ENCODE data around the gene SPOCK2. TPM values are rescaled to one million over a fixed set of nuclear protein-coding genes. Genes with fewer than 3 reads are reported as not detected.
A peak's percentile ranks its signal among the peaks of the same experiment; 100 is the strongest.

The SPOCK2 gene
- total and polyA plus RNA-seq, 9 donors = 1.4 to 77.7 (median 8.7) TPM

DNA sequence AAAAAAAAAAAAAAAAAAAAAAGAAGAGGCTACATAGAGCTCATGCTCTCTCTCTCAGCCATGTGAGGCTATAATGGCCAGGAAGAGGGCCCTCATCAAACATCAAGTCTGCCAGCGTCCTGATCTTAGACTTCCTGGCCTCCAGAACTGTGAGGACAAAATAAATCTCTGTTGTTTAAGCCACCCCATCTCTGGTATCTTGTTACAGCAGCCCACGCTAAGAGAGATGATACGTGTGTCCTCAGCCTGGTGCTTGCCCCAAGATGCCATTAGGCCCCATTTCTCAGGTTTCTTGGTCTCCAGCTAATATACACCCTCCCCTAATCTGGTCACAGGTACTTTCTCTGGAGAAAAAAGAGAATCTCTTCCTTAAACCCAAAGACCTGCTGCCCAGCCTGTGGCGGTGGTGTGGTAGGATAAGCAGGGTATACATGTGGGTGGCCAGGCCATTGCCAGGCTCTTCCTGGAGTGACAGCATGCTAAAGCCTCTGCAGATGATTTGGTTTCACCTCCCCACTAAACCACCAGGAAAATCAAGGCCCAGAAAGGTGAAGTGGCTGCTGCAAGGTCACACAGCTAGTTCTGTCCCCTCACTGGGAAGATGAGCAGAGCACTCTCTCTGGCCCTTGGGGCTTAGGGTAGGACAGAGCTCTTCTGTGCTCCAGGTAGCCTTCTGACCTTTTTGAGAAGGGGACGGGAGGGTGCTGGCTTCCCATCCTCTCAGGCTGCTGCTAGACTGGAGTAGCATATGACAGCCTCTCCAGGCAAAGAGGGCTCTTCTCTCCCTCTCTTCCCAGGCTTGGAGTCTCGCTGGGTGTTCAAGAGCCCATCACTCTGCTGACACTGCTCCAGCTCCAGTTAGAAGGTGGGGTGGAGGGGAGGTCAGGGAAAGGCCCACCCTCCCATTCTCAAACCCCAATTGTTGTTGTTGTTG is 5.2 kb downstream of the SPOCK2 start:
- WGBS, 3 donors = 91 to 97% (median 93%) methylated on average over 6 of the region's 6 CpGs
- Histone ChIP-seq H3K27ac (no peak overlapping the region), H3K36me3 (no peaks in the 10 kb centered on the region), H3K27me3 (no peaks in the 10 kb centered on the region), H3K4me3 (no peak overlapping the region), H3K4me1 (ENCODE audit: insufficient read depth) (peaks cover 9% of the 10 kb centered on the region), H3K9me3 (no peaks in the 10 kb centered on the region)
- no peak for DNase-seq
- intact Hi-C loops (cut with DNase I) = no loop called here
- TF ChIP-seq POLR2A (IDR thresholded peaks at IDR 0.05) = no peak
- TF ChIP-seq, protein P1, sequence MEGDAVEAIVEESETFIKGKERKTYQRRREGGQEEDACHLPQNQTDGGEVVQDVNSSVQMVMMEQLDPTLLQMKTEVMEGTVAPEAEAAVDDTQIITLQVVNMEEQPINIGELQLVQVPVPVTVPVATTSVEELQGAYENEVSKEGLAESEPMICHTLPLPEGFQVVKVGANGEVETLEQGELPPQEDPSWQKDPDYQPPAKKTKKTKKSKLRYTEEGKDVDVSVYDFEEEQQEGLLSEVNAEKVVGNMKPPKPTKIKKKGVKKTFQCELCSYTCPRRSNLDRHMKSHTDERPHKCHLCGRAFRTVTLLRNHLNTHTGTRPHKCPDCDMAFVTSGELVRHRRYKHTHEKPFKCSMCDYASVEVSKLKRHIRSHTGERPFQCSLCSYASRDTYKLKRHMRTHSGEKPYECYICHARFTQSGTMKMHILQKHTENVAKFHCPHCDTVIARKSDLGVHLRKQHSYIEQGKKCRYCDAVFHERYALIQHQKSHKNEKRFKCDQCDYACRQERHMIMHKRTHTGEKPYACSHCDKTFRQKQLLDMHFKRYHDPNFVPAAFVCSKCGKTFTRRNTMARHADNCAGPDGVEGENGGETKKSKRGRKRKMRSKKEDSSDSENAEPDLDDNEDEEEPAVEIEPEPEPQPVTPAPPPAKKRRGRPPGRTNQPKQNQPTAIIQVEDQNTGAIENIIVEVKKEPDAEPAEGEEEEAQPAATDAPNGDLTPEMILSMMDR (IDR thresholded peaks at IDR 0.05) = no peak
- TF ChIP-seq EP300 (IDR thresholded peaks at IDR 0.05) = no peak

DNA sequence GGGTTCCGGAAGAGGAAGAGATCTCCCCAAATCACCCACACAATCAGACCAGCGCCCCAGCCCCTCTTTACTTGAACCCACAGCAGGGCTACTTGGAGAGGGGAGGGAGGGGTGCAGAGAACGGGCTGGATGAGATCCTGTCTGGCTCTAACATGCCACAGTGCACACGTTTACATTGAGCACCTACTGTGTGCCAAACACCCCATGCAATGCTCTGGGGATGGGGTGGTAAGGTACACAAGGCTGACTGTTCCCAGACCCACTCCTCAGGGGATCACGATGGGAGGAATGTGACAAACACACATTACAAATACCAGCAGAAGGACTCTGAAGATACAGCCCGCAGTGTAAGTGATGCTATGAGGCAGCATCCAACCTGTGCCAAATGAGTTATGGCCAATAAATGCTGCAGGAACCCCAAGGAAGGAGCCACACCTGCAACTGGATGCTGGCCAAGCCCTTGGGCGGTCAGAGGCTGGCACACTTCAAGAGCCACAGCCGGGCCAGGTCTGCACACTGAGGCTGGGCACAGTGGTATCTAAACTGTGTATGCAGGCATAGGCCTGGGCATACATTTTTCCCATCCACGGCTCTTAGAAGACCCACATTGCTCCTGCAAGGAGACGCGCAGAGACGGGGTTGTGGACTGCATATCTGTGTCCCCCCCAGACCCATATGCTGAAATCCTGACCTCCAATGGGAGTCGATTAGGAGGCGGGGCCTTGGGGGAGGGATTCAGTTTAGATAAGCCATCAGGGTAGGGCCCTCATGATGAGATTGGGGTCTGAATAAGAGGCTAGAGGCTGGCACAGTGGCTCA is 6.4 kb downstream of the SPOCK2 start:
- no peak for DNase-seq
- no peak overlapping the region for H3K4me3 ChIP-seq
- WGBS, 3 donors = 80 to 83% (median 81%) methylated on average over 14 of the region's 14 CpGs

DNA sequence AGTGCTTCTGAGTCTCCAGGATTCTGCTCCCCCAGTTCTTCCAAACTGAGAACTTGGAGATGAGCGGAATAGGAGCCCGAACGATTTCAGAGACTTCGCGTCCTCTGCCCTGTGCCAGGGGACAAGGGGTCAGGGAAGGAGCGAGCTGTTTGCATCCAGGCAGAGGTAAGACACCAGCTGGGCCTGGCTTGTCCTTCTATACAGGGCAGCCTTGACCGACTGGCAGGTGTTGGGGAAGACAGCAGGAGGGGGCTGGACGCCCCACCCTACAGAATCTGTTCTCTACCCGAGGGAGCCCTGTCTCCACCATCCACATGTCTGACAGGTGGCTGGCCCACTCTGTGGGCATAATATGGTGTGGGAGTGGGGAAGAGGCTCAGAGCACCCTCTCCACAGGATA is 7.1 kb downstream of the SPOCK2 start:
- H3K27ac ChIP-seq = no peak overlapping the region
- WGBS, 3 donors = 78 to 93% (median 87%) methylated on average over 9 of the region's 9 CpGs
- intact Hi-C loops (cut with DNase I) = no loop called here
- no peak for DNase-seq
- no peaks in the 10 kb centered on the region for H3K9me3 ChIP-seq
- H3K36me3 ChIP-seq = no peaks in the 10 kb centered on the region
- no peaks in the 10 kb centered on the region for H3K4me1 ChIP-seq (ENCODE audit: insufficient read depth)
- no peaks in the 10 kb centered on the region for H3K27me3 ChIP-seq
- TF ChIP-seq POLR2A (IDR thresholded peaks at IDR 0.05) = no peak
- TF ChIP-seq EP300 (IDR thresholded peaks at IDR 0.05) = no peak
- TF ChIP-seq, protein P1 (IDR thresholded peaks at IDR 0.05) = no peak
- no peak overlapping the region for H3K4me3 ChIP-seq

More for the DNA sequence above, 6.4 kb downstream of the SPOCK2 start:
- TF ChIP-seq EP300 (IDR thresholded peaks at IDR 0.05) = no peak
- no peak for TF ChIP-seq POLR2A (IDR thresholded peaks at IDR 0.05)
- TF ChIP-seq, protein P1 (IDR thresholded peaks at IDR 0.05) = no peak
- Histone ChIP-seq H3K27ac (no peak overlapping the region), H3K9me3 (no peaks in the 10 kb centered on the region), H3K36me3 (no peaks in the 10 kb centered on the region), H3K27me3 (no peaks in the 10 kb centered on the region), H3K4me1 (ENCODE audit: insufficient read depth) (no peaks in the 10 kb centered on the region)
- intact Hi-C loops (cut with DNase I) = no loop called here

DNA sequence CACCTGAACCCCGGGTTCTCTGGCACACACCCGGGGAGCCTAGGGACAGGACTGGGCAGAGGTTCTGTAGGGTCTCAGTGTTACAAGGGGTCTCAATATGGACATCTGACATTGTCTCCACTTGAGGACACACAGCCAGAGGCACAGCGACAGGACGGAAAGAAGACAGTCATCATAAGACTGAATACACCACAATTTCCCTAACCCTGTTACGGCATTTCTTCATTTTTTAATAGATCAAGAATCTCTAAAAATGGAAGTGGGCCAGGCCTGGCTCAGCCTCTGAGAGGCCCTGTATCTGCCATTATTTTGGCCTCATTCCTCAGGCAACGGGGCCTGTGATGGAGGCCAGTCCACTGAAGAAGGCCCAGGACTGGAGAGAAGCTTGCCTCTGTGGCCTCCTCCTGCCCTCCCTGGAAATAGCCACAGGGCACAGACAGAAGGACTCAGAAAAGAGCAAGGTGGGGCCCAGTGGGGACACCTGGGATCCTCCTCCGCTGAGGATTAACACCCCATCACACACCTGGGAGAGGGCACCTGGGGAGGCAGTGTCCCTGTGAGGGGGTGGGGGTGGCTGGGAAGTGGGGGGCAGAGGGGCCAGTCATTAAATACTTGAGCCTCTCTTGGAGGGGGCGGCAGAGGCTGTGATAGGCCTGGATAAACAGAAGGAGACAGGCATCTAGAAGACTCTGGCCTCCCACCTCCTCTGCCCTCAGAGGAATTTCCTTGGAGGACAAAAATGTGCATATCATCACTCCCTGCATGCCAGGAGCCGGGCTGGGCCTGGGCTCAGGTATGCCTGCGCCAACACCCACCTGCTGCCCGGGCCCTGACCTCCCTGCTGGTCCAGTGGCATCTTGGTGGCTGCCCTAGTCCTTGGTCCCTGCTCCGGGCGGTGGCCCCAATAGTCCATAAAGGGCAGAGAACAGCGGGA is 8.0 kb downstream of the SPOCK2 start:
- 81 to 87% (median 86%) methylated on average over 14 of the region's 14 CpGs for WGBS, 3 donors
- no peaks in the 10 kb centered on the region for H3K4me1 ChIP-seq (ENCODE audit: insufficient read depth)
- H3K36me3 ChIP-seq = no peaks in the 10 kb centered on the region
- H3K9me3 ChIP-seq = no peaks in the 10 kb centered on the region
- no peak overlapping the region for H3K4me3 ChIP-seq
- no peak overlapping the region for H3K27ac ChIP-seq
- no peaks in the 10 kb centered on the region for H3K27me3 ChIP-seq
- TF ChIP-seq EP300 (IDR thresholded peaks at IDR 0.05) (no peak), POLR2A (IDR thresholded peaks at IDR 0.05) (no peak)
- TF ChIP-seq, protein P1 (IDR thresholded peaks at IDR 0.05) = no peak
- peak in 1 of 5 donors; percentile 18 for DNase-seq
- intact Hi-C loops (cut with DNase I) = no loop called here
